SK-N-MC (cell line): ENCODE data around the gene CALD1.

Experiments used
- DNase-seq: peaks from one replicate; pipeline ENCODE4 v3.0.0-alpha.2; 2011; ENCODE audit warnings: low read depth, low spot score
- H3K27ac ChIP-seq: fragments of 200-600 bp; sonication (generic); 2 replicates; pipeline ENCODE4 v1.5.1; 2016; ENCODE audit warnings: mixed run types
- H3K36me3 ChIP-seq: fragments of 200-600 bp; sonication (generic); 2 replicates; pipeline ENCODE4 v1.6.1; 2017; ENCODE audit warnings: antibody characterized with exemption, low read length, mixed read lengths; ENCODE audit not compliant: insufficient read depth
- H3K4me3 ChIP-seq: fragments of 200-600 bp; sonication (generic); 2 replicates; pipeline ENCODE4 v1.5.1; 2016
- H3K9ac ChIP-seq: fragments of 200-600 bp; sonication (generic); 2 replicates; pipeline ENCODE4 v1.8.0; 2017; ENCODE audit warnings: mixed run types, mixed read lengths; ENCODE audit not compliant: insufficient read length
- H3K9me3 ChIP-seq: fragments of 200-600 bp; sonication (generic); 2 replicates; pipeline ENCODE4 v1.6.1; 2017; ENCODE audit warnings: low read depth, mild to moderate bottlenecking, antibody characterized with exemption, low read length, moderate library complexity, mixed read lengths
- EZH2 ChIP-seq: fragments of 200-600 bp; sonication (generic); IDR thresholded peaks from one replicate; pipeline ENCODE4 v1.6.1; 2017; ENCODE audit warnings: antibody characterized with exemption
- FOXP2 ChIP-seq: optimal IDR thresholded peaks from 2 replicates; pipeline ENCODE3; 2011; ENCODE audit warnings: mild to moderate bottlenecking, moderate library complexity; ENCODE audit not compliant: insufficient read depth; ENCODE audit errors: extremely low read length, control extremely low read depth
- POLR2AphosphoS5 ChIP-seq: IDR thresholded peaks from 2 replicates; pipeline ENCODE4 v1.6.1; 2012; ENCODE audit warnings: mild to moderate bottlenecking, low read depth, low read length, borderline replicate concordance

CALD1 gene

DNA sequence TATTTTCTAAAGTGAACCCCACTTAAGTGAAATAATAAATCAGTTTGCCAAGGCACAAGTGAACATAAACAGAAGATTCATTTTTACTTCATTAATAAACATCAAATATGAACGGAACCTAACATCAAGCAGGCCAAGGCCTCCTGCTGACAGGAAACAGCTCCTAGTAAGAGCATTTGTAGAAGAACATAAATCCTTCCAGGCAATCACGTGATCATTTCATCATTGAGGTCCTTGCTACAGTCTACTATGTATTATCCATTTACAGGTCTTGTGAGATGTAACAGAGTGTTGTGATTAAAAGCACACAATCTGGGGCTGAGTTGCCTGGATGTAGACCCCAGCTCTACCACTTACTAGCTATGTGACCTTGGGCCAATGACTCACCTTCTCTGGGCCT, 70.6 kb downstream of the CALD1 start:
- DNase-seq = peak; percentile 88
- TF ChIP-seq EZH2 (no peak), FOXP2 (no peak), POLR2AphosphoS5 (peak; percentile 52; the same call in 1 of the 2 replicates)

DNA sequence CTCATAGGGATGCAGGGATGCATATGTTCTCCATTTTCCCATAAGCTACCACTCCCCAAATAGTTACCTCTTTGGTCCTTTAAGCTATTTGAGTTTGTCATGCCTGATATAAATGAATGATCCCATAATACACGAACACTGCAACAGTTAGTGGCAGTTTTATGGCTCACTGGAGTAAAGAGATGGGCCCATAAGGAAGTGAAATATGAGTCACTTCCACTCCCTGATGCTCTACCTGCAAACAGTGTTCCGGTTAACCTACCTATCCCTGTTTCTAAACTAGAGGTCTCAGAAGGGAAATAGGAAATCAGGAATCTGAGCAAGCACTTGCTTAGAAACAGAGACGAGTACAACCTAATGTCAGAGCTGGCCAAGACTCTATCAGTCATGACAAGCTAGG, 71.7 kb downstream of the CALD1 start:
- Histone ChIP-seq H3K4me3 (no peak overlapping the region), H3K9me3 (no peaks in the 10 kb centered on the region), H3K36me3 (no peaks in the 10 kb centered on the region), H3K27ac (no peak overlapping the region), H3K9ac (no peak overlapping the region)
- TF ChIP-seq FOXP2 (no peak), EZH2 (no peak), POLR2AphosphoS5 (no peak)
- DNase-seq = no peak

More for the DNA sequence above, 70.6 kb downstream of the CALD1 start:
- H3K27ac ChIP-seq = no peak overlapping the region
- no peaks in the 10 kb centered on the region for H3K36me3 ChIP-seq
- H3K9ac ChIP-seq = no peak overlapping the region
- peak overlapping the region; percentile 52 for H3K4me3 ChIP-seq
- H3K9me3 ChIP-seq = no peaks in the 10 kb centered on the region

DNA sequence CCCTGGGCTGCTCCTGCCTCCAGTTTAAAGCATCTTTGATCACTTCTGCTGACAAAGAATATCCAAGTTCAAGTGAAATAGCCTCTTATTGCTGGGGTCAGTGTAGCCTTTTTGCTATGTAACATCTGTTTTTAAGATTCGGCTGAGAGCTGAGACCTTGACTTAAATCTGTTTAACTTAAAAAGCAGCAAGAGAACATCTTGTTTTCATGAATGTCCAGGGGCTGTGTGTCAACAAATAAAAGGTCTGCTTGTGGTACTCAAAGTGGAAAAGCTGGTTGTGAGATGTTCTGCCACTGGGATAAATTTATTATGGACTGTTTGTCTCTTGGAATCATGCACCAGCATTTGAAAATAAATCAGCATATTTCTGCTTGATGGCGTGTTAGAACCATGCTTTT, 73.2 kb downstream of the CALD1 start:
- DNase-seq = no peak
- H3K27ac ChIP-seq = no peak overlapping the region
- no peaks in the 10 kb centered on the region for H3K9me3 ChIP-seq
- no peak overlapping the region for H3K9ac ChIP-seq
- TF ChIP-seq EZH2 (no peak), POLR2AphosphoS5 (no peak), FOXP2 (no peak)
- H3K36me3 ChIP-seq = no peaks in the 10 kb centered on the region
- no peak overlapping the region for H3K4me3 ChIP-seq

DNA sequence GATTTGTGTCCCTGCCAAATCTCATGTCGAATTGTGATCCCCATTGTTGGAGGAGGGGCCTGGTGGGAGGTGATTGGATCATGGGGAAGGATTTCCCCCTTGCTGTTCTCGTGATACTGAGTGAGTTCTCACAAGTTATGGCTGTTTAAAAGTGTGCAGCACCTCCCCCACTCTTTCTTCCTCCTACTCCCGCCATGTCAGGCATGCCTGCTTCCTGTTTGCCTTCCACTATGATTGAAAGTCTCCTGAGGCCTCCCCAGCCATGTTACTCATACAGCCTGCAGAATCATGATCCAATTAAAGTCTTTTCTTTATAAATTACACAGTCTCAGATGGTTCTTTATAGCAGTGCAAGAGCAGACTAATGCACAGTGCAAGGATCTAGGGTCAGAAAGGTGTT, 75.4 kb downstream of the CALD1 start:
- Histone ChIP-seq H3K4me3 (peak overlapping the region; percentile 49; the same call in 1 of the 2 replicates), H3K9me3 (no peaks in the 10 kb centered on the region), H3K27ac (no peak overlapping the region), H3K9ac (no peak overlapping the region), H3K36me3 (no peaks in the 10 kb centered on the region)
- TF ChIP-seq EZH2 = no peak
- DNase-seq = no peak

DNA sequence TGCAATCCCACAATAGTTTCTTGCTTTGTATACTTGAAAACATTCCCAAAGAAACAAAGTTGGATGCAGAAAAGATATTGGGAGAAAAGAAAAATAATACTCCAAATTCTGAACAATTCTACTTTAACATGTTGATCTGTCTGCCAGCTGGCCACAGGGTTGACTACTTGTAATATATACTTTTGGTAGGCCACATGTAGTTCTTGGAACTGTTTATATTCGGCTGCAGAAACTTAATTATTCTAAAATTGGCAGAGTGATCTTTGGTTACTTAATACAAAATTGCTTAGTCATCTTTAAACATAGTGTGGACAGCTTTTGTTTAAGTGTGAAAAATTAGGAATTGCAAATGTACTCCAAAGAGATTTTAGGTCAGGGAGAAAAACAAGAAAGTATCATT, 76.0 kb downstream of the CALD1 start:
- H3K27ac ChIP-seq = peak overlapping the region; percentile 8; the same call in 1 of the 2 replicates

DNA sequence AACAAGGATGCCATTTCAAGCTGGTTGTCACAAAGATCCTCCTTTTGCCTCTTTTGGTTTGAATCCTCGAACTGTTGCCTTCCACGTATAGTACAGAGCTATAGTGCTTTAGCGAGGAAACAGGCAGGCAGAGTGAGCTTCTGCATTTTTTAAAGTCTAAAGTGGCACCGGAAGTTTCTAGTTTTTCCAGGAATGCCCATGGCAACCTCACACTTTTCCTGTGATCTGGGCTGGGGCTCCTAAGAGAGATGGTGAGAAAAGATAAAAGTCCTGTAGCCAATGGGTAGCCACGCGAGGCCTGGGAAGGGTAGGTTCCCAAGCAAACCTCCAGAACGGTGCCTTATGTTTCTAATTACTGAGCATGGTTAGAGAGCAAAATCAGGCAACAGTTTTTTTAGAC, 76.7 kb downstream of the CALD1 start:
- Histone ChIP-seq H3K4me3 (peak overlapping the region; percentile 49), H3K36me3 (no peaks in the 10 kb centered on the region), H3K9ac (no peak overlapping the region), H3K9me3 (no peaks in the 10 kb centered on the region), H3K27ac (peak overlapping the region; percentile 8; the same call in 1 of the 2 replicates)
- peak; percentile 57 for DNase-seq
- TF ChIP-seq EZH2 (no peak), FOXP2 (no peak), POLR2AphosphoS5 (no peak)

More for the DNA sequence above, 76.0 kb downstream of the CALD1 start:
- no peak for DNase-seq
- TF ChIP-seq POLR2AphosphoS5 (no peak), FOXP2 (no peak), EZH2 (no peak)
- peak overlapping the region; percentile 49 for H3K4me3 ChIP-seq
- no peaks in the 10 kb centered on the region for H3K9me3 ChIP-seq
- no peak overlapping the region for H3K9ac ChIP-seq
- no peaks in the 10 kb centered on the region for H3K36me3 ChIP-seq

DNA sequence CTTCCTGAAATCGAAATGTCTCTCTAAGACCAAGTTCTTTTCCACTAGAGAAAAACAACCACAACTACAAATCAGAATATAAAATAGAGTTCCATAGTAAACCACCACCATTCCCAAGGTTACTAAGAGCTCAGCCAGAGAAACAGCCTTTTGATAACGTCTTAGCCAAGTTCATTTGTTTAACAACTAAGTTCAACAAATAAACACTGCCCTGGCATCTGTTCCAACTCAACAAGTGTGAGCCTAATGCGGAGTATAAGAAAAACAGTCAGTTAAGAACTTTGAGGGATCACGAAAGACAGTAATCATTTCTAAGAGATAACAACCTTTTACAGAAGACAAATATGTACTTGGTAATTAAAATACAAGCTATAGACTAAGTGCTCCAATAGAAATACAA, 77.3 kb downstream of the CALD1 start:
- Histone ChIP-seq H3K36me3 (no peaks in the 10 kb centered on the region), H3K27ac (no peak overlapping the region; the same call in 1 of the 2 replicates), H3K9ac (no peak overlapping the region), H3K9me3 (no peaks in the 10 kb centered on the region), H3K4me3 (peak overlapping the region; percentile 49; the same call in 1 of the 2 replicates)
- TF ChIP-seq POLR2AphosphoS5 = no peak
- no peak for DNase-seq

DNA sequence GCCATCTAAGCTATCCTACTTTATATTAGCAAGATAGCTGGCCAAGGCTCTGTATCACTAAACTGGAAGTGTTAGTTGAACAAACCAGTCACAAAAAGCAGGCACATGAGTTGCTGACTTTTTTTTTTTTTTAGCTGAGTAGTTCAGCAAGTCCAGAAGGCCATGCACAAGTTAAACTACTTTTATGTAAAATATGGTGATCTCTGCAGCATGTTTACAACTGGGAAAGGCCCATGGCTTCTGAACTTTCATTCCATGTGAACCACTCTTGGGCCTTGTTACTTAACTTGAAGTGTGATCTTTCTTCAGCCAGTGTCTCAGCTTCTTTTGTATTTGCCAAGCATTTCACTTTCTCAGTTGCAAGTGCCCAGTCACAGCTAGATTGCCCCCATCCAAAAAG, 78.5 kb downstream of the CALD1 start:
- H3K9me3 ChIP-seq = no peaks in the 10 kb centered on the region
- H3K9ac ChIP-seq = no peak overlapping the region
- no peak overlapping the region for H3K4me3 ChIP-seq
- TF ChIP-seq EZH2 (no peak), FOXP2 (no peak), POLR2AphosphoS5 (no peak)
- H3K27ac ChIP-seq = no peak overlapping the region
- no peaks in the 10 kb centered on the region for H3K36me3 ChIP-seq
- no peak for DNase-seq

DNA sequence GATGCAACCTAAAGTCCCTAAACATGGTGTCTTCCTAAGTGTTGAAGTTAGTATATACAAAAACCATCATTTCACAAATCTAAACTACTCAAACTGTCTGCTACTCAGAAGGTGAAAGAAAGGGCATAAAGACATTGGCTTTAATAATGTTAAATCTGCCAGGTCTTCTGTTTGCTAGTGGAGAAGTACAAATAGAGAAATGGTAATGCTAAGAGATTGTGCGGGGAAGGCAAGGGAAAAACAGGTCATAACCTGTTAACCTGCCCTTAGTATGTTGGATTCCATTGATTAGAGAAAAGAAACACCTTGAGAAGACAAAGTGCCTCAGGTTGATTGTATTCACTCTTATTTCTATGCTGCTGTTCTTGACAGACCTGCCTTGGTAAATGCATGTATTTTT, 80.3 kb downstream of the CALD1 start:
- H3K36me3 ChIP-seq = no peaks in the 10 kb centered on the region
- DNase-seq = no peak
- no peak for TF ChIP-seq POLR2AphosphoS5
- no peak for TF ChIP-seq FOXP2
- TF ChIP-seq EZH2 = no peak
- no peaks in the 10 kb centered on the region for H3K9me3 ChIP-seq
- no peak overlapping the region for H3K4me3 ChIP-seq
- H3K9ac ChIP-seq = no peak overlapping the region
- H3K27ac ChIP-seq = no peak overlapping the region
